Ovary (tissue), 9 donors: Measurements from ENCODE around the gene PDZD4. TPM values are rescaled to one million over a fixed set of nuclear protein-coding genes. Genes with fewer than 3 reads are reported as not detected.

Source experiments
- DNase-seq, 5 donors: peaks; one replicate each; pipeline ENCODE4 v3.0.0-alpha.2; 2019 to 2020
- H3K27ac ChIP-seq, 2 donors: fragments of 200-600 bp; one replicate each; pipeline versions ENCODE4 v1.5.1 to v1.8.0; 2019 to 2022
- H3K27me3 ChIP-seq: fragments of 200-600 bp; one replicate; pipeline ENCODE4 v1.8.0; 2022
- H3K36me3 ChIP-seq: fragments of 200-600 bp; sonication (generic); one replicate; pipeline ENCODE4 v1.5.1; 2019
- H3K4me1 ChIP-seq: one replicate; pipeline ENCODE4 v1.8.1; 2013; ENCODE audit warnings: mild to moderate bottlenecking, moderate library complexity; ENCODE audit not compliant: insufficient read depth
- H3K4me3 ChIP-seq: fragments of 200-600 bp; sonication (generic); one replicate; pipeline ENCODE4 v1.5.1; 2017
- H3K9me3 ChIP-seq, 2 donors: fragments of 200-600 bp in 1 of 2; sonication (generic) in 1 of 2; one replicate each; pipeline versions ENCODE4 v1.5.1 to v1.8.1; 2013 to 2019; ENCODE audit warnings: mild to moderate bottlenecking in 1 of 2, moderate library complexity in 1 of 2
- CTCF ChIP-seq, 3 donors: fragments of 450-650 bp in 2 of 3; fragments of 200-600 bp in 1 of 3; IDR thresholded peaks; one replicate each; pipeline versions ENCODE4 v1.5.1 to v1.8.0; 2016 to 2022; ENCODE audit warnings: antibody characterized with exemption in 3 of 3, mild to moderate bottlenecking in 1 of 3
- EP300 ChIP-seq: sonication (generic); formaldehyde crosslinking; IDR thresholded peaks from one replicate; pipeline ENCODE4 v1.6.1; 2017; ENCODE audit warnings: antibody characterized with exemption
- POLR2A ChIP-seq: fragments of 450-650 bp; IDR thresholded peaks from one replicate; pipeline ENCODE4 v1.6.1; 2017; ENCODE audit warnings: antibody characterized with exemption, mild to moderate bottlenecking, moderate library complexity
- WGBS, 3 donors: extraction: QIAGEN DNeasy Blood & Tissue Kit in 1 of 3; methylation state at CpG; one replicate each; pipeline versions ENCODE4 v1.1.5 to v1.1.7; 2013 to 2017; 5-methylcytosine and 5-hydroxymethylcytosine counted together
- intact Hi-C, 4 donors: fragments of 100-400 bp; cut with DNase I; formaldehyde crosslinking; loops; one replicate each; pipeline versions ENCODE4 v1.11.0 to v1.15.1; 2022 to 2023
- polyA plus RNA-seq, 2 donors: library from polyadenylated mRNA; stranded (reverse); fragments of 200-250 nt in 1 of 2; fragments of 350-450 nt in 1 of 2; fragmentation: Illumina TruSeq in 1 of 2; extraction: RNeasy Lipid Tissue Mini Kit (QIAGEN cat#74804) in 1 of 2; gene quantifications; one replicate each; pipeline ENCODE4 v1.2.3, GENCODE V29; 2013 to 2014
- total RNA-seq, 7 donors: library from RNA; depleted of rRNA in 2 of 7; stranded (reverse); fragments of >200 nt in 2 of 7; fragmentation: NEBNext Ultra II Directional in 3 of 7; extraction: Animal tissue kit (Norgen Biotek cat#: 25700) in 3 of 7; gene quantifications; one replicate each; pipeline versions ENCODE4 v1.1.0 to v1.2.4, GENCODE V29; 2016 to 2023
- donor health status: DM: no; HTN: no; CAD: no; lungs with moderate emphysema.
- donor health status: DM: no; HTN: no; CAD: no.
- donor health status: Bipolar disorder and iron deficiency.
- donor health status: DM: yes; HTN: yes; CAD: no.
- donor health status: DM: no; HTN: no; CAD: no.
- donor health status: DM: yes; HTN: yes; CAD: no.

PDZD4 gene
- total and polyA plus RNA-seq, 9 donors = 0.73 to 8.6 (median 2.2) TPM

GRCh38 chrX:153827016-153827415 lies 3.3 kb downstream of the PDZD4 start:
- Histone ChIP-seq H3K27me3 (no peaks in the 10 kb centered on the region), H3K36me3 (no peaks in the 10 kb centered on the region), H3K4me1 (no peaks in the 10 kb centered on the region), H3K9me3 (no peaks in the 10 kb centered on the region), H3K4me3 (no peak overlapping the region), H3K27ac (no peak overlapping the region)
- WGBS, 3 donors = 67 to 76% (median 73%) methylated on average over 3 of the region's 3 CpGs
- DNase-seq = no peak
- TF ChIP-seq CTCF (IDR thresholded peaks at IDR 0.05) = no peak
- no peak for TF ChIP-seq EP300
- TF ChIP-seq POLR2A = no peak
- intact Hi-C loops = no loop called here

- Histone ChIP-seq H3K27me3 (no peaks in the 10 kb centered on the region), H3K9me3 (no peaks in the 10 kb centered on the region), H3K4me3 (no peak overlapping the region), H3K4me1 (no peaks in the 10 kb centered on the region), H3K27ac (no peak overlapping the region), H3K36me3 (no peaks in the 10 kb centered on the region)
- WGBS, 3 donors = 80 to 87% (median 83%) methylated on average over 8 of the region's 8 CpGs
- no peak for TF ChIP-seq CTCF (IDR thresholded peaks at IDR 0.05)
- TF ChIP-seq EP300 = no peak
- TF ChIP-seq POLR2A = no peak
- no peak for DNase-seq
- intact Hi-C loops = no loop called here
Measured at GRCh38 chrX:153825042-153825441, 5.3 kb downstream of the PDZD4 start.

GRCh38 chrX:153824348-153824747 lies 6.0 kb downstream of the PDZD4 start:
- Histone ChIP-seq H3K4me3 (no peak overlapping the region), H3K9me3 (no peaks in the 10 kb centered on the region), H3K4me1 (no peaks in the 10 kb centered on the region), H3K27me3 (no peaks in the 10 kb centered on the region), H3K36me3 (no peaks in the 10 kb centered on the region), H3K27ac (no peak overlapping the region)
- no peak for TF ChIP-seq POLR2A
- TF ChIP-seq CTCF (IDR thresholded peaks at IDR 0.05) = no peak
- no peak for TF ChIP-seq EP300
- WGBS, 3 donors = 83 to 90% (median 85%) methylated on average over 10 of the region's 10 CpGs
- intact Hi-C loops = no loop called here
- DNase-seq = no peak

- intact Hi-C loops = no loop called here
- Histone ChIP-seq H3K27ac (no peak overlapping the region), H3K4me3 (no peak overlapping the region), H3K27me3 (no peaks in the 10 kb centered on the region), H3K4me1 (no peaks in the 10 kb centered on the region), H3K9me3 (no peaks in the 10 kb centered on the region), H3K36me3 (no peaks in the 10 kb centered on the region)
- no peak for DNase-seq
- no peak for TF ChIP-seq POLR2A
- WGBS, 3 donors = 81 to 87% (median 86%) methylated on average over 9 of the region's 9 CpGs
Measured at GRCh38 chrX:153821066-153821465, 9.3 kb downstream of the PDZD4 start.

GRCh38 chrX:153820601-153821000 lies 9.7 kb downstream of the PDZD4 start:
- DNase-seq = no peak
- no peak for TF ChIP-seq EP300
- TF ChIP-seq CTCF (IDR thresholded peaks at IDR 0.05) = no peak
- no peak for TF ChIP-seq POLR2A
- Histone ChIP-seq H3K4me1 (no peaks in the 10 kb centered on the region), H3K9me3 (no peaks in the 10 kb centered on the region), H3K36me3 (no peaks in the 10 kb centered on the region), H3K4me3 (no peak overlapping the region), H3K27ac (no peak overlapping the region), H3K27me3 (no peaks in the 10 kb centered on the region)
- 71 to 81% (median 76%) methylated on average over 7 of the region's 7 CpGs for WGBS, 3 donors
- intact Hi-C loops = no loop called here
